Adipocyte (in vitro differentiated cells): ENCODE data around the gene ATPAF1.
A peak's percentile ranks its signal among the peaks of the same experiment; 100 is the strongest.

ENCODE experiments used
- DNase-seq: peaks from one replicate; pipeline ENCODE4 v3.0.0-alpha.2; 2015; ENCODE audit warnings: low read depth
- H3K27me3 ChIP-seq: replicated peaks from 2 replicates; pipeline ENCODE4 v1.7.0; 2013; ENCODE audit warnings: mild to moderate bottlenecking, low read length, moderate library complexity; ENCODE audit not compliant: control insufficient read depth, insufficient read depth
- H3K36me3 ChIP-seq: 2 replicates; pipeline ENCODE4 v1.7.0; 2013; ENCODE audit warnings: low read length, mild to moderate bottlenecking, moderate library complexity; ENCODE audit not compliant: control insufficient read depth, insufficient read depth, severe bottlenecking
- H3K4me1 ChIP-seq: 2 replicates; pipeline ENCODE4 v1.7.0; 2013; ENCODE audit warnings: mild to moderate bottlenecking, low read length, moderate library complexity; ENCODE audit not compliant: control insufficient read depth, insufficient read depth
- H3K4me3 ChIP-seq: 2 replicates; pipeline ENCODE4 v1.7.0; 2013; ENCODE audit warnings: mild to moderate bottlenecking, low read length, moderate library complexity
- H3K9ac ChIP-seq: 2 replicates; pipeline ENCODE4 v1.7.0; 2013; ENCODE audit warnings: mild to moderate bottlenecking, low read length, moderate library complexity
- H3K9me3 ChIP-seq: 2 replicates; pipeline ENCODE4 v1.7.0; 2013; ENCODE audit warnings: mild to moderate bottlenecking, low read length, moderate library complexity; ENCODE audit not compliant: control insufficient read depth

The ATPAF1 gene

DNA sequence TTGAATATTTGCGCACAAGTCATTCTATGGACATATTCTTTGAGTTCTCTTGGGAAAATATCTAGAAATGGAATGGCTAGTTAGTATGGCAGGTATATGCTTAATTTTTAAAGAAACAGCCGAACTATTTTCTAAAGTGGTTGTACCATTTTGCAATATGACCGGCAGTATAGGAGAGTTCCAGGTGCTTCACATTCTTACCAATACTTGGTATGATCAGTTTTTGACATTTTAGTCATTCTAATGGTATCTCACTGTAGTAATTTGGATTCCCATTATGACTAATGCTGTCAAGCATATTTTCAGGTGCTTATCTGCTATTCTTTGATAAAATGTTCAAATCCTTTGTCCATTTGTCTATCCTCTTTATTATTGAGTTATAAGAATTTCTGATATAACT is 20.6 kb downstream of the ATPAF1 start:
- H3K36me3 ChIP-seq, result peaks cover 47% of the 10 kb centered on the region
- no peak overlapping the region for H3K9ac ChIP-seq
- no peak overlapping the region for H3K4me3 ChIP-seq
- DNase-seq, result no peak
- H3K27me3 ChIP-seq, result no peaks in the 10 kb centered on the region
- peaks cover 8% of the 10 kb centered on the region for H3K9me3 ChIP-seq
- peaks cover 19% of the 10 kb centered on the region for H3K4me1 ChIP-seq

GRCh38 chr1:46646844-46647243 is 21.3 kb downstream of the ATPAF1 start:
- H3K9ac ChIP-seq, result no peak overlapping the region
- no peaks in the 10 kb centered on the region for H3K27me3 ChIP-seq
- H3K9me3 ChIP-seq, result peaks cover 8% of the 10 kb centered on the region
- no peak overlapping the region for H3K4me3 ChIP-seq
- H3K36me3 ChIP-seq, result peaks cover 40% of the 10 kb centered on the region
- H3K4me1 ChIP-seq, result peaks cover 24% of the 10 kb centered on the region
- DNase-seq, result no peak

- Histone ChIP-seq H3K9me3 (peaks cover 8% of the 10 kb centered on the region), H3K4me1 (peaks cover 24% of the 10 kb centered on the region), H3K4me3 (no peak overlapping the region), H3K9ac (no peak overlapping the region), H3K36me3 (peaks cover 41% of the 10 kb centered on the region), H3K27me3 (no peaks in the 10 kb centered on the region)
- DNase-seq, result no peak
Measured at GRCh38 chr1:46646331-46646730, 21.8 kb downstream of the ATPAF1 start.

DNA sequence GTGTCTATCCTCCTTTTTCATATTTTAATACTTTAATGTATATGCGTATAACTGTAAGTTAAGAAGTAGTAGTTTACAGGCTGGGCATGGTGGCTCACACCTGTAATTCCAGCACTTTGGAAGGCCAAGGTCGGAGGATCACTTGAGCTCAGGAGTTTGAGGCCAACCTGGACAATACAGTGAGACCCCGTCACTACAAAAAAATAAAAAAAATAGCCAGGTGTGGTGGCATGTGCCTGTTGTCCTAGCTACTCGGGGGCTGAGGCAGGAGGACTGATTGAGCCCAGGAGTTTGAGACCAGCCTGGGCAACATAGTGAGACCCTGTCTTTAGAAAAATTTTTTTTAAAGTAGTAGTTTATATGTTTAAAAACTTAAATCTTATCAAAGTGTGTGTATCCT is 22.3 kb downstream of the ATPAF1 start:
- H3K4me1 ChIP-seq, result peaks cover 24% of the 10 kb centered on the region
- no peak overlapping the region for H3K9ac ChIP-seq
- DNase-seq, result no peak
- no peak overlapping the region for H3K4me3 ChIP-seq
- peaks cover 8% of the 10 kb centered on the region for H3K9me3 ChIP-seq
- no peaks in the 10 kb centered on the region for H3K27me3 ChIP-seq
- H3K36me3 ChIP-seq, result peaks cover 42% of the 10 kb centered on the region

- Histone ChIP-seq H3K36me3 (peaks cover 19% of the 10 kb centered on the region), H3K9me3 (peaks cover 8% of the 10 kb centered on the region), H3K27me3 (no peaks in the 10 kb centered on the region), H3K9ac (peak overlapping the region; percentile 24), H3K4me3 (peak overlapping the region; percentile 0), H3K4me1 (peaks cover 24% of the 10 kb centered on the region)
- peak; percentile 76 for DNase-seq
Measured at GRCh38 chr1:46643368-46643775, 24.8 kb downstream of the ATPAF1 start.

DNA sequence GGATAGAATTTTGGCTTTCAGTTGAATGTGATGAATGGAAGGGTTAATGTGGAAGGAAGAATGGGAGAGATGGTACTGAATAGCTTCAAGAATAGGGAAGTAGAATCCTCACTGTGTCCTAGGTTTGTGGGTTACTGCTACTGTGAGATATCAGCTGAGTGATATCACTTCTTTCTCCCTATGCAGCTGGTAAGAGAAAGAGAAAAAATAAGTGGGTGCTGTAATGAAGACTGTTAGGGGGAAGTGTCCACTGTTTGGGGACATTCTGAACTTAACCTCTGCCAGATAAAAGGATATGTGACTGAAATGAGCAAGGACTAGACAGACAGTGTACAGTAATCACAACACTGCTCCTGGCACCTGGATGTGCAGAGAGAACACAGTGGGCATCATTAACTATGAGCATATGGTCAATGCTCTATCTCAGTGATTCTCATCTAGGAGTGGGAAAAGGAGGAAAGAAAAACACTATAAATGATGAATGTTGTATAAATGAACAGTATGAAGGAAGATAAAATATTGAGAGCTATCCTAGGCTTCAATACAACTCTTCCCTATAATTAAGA is 26.0 kb downstream of the ATPAF1 start:
- DNase-seq, result no peak
- Histone ChIP-seq H3K9ac (no peak overlapping the region), H3K36me3 (peaks cover 9% of the 10 kb centered on the region)

GRCh38 chr1:46639547-46639946 is 28.6 kb downstream of the ATPAF1 start:
- no peak overlapping the region for H3K4me3 ChIP-seq
- no peaks in the 10 kb centered on the region for H3K9me3 ChIP-seq
- peaks cover 37% of the 10 kb centered on the region for H3K4me1 ChIP-seq
- no peak for DNase-seq
- no peak overlapping the region for H3K9ac ChIP-seq
- no peaks in the 10 kb centered on the region for H3K27me3 ChIP-seq
- peaks cover 24% of the 10 kb centered on the region for H3K36me3 ChIP-seq

More for the DNA sequence above, 26.0 kb downstream of the ATPAF1 start:
- H3K9me3 ChIP-seq, result peaks cover 2% of the 10 kb centered on the region
- H3K27me3 ChIP-seq, result no peaks in the 10 kb centered on the region
- H3K4me3 ChIP-seq, result no peak overlapping the region
- peaks cover 32% of the 10 kb centered on the region for H3K4me1 ChIP-seq

DNA sequence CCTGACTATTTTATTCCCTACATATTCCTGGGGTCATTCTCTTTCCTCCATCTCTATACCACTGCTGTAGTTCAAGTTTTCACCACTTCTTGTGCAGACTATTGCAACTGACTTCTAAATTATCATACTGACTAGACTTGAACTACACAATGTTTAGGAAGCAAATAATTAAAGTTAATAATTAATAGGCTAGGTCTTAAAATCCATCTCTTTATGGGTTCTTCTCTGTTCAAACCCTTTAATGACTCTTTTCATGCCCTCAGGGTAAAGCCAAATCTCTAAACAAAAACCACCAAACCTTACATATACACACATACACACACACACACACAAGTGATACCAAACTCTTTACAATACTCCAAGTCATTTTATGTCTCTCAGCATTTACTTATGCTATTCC is 29.2 kb downstream of the ATPAF1 start:
- peaks cover 30% of the 10 kb centered on the region for H3K36me3 ChIP-seq
- H3K4me3 ChIP-seq, result no peak overlapping the region

GRCh38 chr1:46637444-46638083 is 30.6 kb downstream of the ATPAF1 start:
- Histone ChIP-seq H3K4me1 (peaks cover 20% of the 10 kb centered on the region), H3K4me3 (no peak overlapping the region), H3K9me3 (no peaks in the 10 kb centered on the region), H3K27me3 (no peaks in the 10 kb centered on the region), H3K36me3 (peaks cover 44% of the 10 kb centered on the region), H3K9ac (no peak overlapping the region)
- no peak for DNase-seq

More for the DNA sequence above, 29.2 kb downstream of the ATPAF1 start:
- Histone ChIP-seq H3K4me1 (peaks cover 33% of the 10 kb centered on the region), H3K27me3 (no peaks in the 10 kb centered on the region), H3K9ac (no peak overlapping the region), H3K9me3 (no peaks in the 10 kb centered on the region)
- no peak for DNase-seq

- peaks cover 58% of the 10 kb centered on the region for H3K36me3 ChIP-seq
Measured at GRCh38 chr1:46635205-46635604, 33.0 kb downstream of the ATPAF1 start.

GRCh38 chr1:46630719-46631118 is 37.4 kb downstream of the ATPAF1 start:
- no peaks in the 10 kb centered on the region for H3K9me3 ChIP-seq
- no peaks in the 10 kb centered on the region for H3K4me1 ChIP-seq
- no peak overlapping the region for H3K4me3 ChIP-seq
- no peak overlapping the region for H3K9ac ChIP-seq
- peaks cover 55% of the 10 kb centered on the region for H3K36me3 ChIP-seq
- DNase-seq, result no peak
- no peaks in the 10 kb centered on the region for H3K27me3 ChIP-seq

More at GRCh38 chr1:46635205-46635604, 33.0 kb downstream of the ATPAF1 start:
- Histone ChIP-seq H3K27me3 (no peaks in the 10 kb centered on the region), H3K4me3 (no peak overlapping the region), H3K9me3 (no peaks in the 10 kb centered on the region), H3K9ac (no peak overlapping the region), H3K4me1 (peaks cover 14% of the 10 kb centered on the region)
- DNase-seq, result no peak
